ENCODE measurements around the gene TBCK.

DNA sequence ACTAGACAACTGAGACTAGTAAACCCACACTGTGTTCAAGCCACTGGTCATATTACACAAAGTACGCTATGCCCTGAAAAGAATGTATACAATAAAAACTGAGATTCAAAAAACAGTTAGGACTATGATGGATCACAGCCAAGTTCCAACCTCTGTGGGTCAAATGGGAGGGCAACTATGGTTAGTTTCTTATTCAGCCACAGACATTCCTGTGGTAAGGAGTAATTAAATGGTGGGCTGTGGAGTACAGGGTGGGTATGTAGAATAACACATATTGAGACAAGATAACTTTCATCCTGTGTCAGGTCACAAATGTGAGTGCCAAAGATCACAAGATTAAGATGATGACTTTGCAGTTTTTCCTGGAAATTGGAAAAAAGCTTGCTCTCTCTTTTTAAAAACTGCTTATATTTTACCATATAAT is 253.5 kb downstream of the TBCK start:
- TF ChIP-seq, protein P1, sequence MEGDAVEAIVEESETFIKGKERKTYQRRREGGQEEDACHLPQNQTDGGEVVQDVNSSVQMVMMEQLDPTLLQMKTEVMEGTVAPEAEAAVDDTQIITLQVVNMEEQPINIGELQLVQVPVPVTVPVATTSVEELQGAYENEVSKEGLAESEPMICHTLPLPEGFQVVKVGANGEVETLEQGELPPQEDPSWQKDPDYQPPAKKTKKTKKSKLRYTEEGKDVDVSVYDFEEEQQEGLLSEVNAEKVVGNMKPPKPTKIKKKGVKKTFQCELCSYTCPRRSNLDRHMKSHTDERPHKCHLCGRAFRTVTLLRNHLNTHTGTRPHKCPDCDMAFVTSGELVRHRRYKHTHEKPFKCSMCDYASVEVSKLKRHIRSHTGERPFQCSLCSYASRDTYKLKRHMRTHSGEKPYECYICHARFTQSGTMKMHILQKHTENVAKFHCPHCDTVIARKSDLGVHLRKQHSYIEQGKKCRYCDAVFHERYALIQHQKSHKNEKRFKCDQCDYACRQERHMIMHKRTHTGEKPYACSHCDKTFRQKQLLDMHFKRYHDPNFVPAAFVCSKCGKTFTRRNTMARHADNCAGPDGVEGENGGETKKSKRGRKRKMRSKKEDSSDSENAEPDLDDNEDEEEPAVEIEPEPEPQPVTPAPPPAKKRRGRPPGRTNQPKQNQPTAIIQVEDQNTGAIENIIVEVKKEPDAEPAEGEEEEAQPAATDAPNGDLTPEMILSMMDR (conservative IDR thresholded peaks at IDR 0.05), result no peak
- no peak for TF ChIP-seq ZFX (IDR thresholded peaks at IDR 0.05)
